ENCODE measurements around the gene RAD51B.
"Not testable (repeated sequence)": the region's sequence is repeated elsewhere in the genome, so short reads cannot be mapped to it uniquely, and the experiment has no call there.

RAD51B gene

GRCh38 chr14:68109132-68109900 lies 289.7 kb downstream of the RAD51B start:
- no peaks in the 10 kb centered on the region for H3K9me3 Mint-ChIP-seq
- H3K27ac Mint-ChIP-seq: no peak overlapping the region
- no peaks in the 10 kb centered on the region for H3K27me3 Mint-ChIP-seq
- H3K4me1 Mint-ChIP-seq (ENCODE audit: low read depth): peaks cover 27% of the 10 kb centered on the region
- H3K4me3 Mint-ChIP-seq: no peak overlapping the region
- H3K36me3 Mint-ChIP-seq (ENCODE audit: low read depth): no peaks in the 10 kb centered on the region

DNA sequence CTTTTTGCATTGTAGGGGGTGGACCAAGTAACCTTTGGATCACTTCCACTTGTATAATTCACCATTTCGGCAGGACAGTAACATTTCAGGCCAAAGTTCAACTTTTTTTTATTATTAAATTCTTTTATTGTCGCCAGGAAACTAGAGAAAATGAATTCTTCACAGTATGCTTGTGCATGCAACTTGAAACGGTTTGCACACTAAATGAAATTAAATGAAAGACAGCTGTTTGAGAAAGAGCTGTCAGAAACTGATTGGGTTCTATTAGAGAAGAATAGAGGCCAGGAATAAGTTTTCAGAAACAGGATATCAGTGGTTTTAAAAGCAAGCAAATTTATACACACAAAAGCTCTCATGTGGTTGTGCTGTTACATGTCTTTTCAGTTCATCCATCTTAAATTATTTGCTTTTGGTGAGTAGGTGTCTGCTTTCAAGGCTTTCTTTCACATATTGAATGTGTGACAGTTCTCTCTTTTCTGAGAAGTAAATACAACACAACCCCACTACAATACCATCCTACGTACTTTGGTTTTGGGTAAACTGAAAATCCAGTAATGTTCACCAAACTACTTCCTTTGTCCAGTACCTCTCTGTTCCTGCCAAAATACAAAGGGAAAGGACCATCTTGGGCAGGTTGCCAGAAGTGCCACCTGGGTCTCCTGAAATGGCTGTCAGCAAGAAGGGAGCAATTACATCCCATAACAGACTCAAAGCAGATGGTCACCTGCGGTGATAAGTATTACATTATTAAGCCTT lies 291.7 kb downstream of the RAD51B start:
- Mint-ChIP-seq H3K9me3 (no peaks in the 10 kb centered on the region), H3K4me3 (no peak overlapping the region), H3K4me1 (ENCODE audit: low read depth) (peaks cover 27% of the 10 kb centered on the region), H3K27me3 (no peaks in the 10 kb centered on the region), H3K36me3 (ENCODE audit: low read depth) (no peaks in the 10 kb centered on the region), H3K27ac (no peak overlapping the region)

DNA sequence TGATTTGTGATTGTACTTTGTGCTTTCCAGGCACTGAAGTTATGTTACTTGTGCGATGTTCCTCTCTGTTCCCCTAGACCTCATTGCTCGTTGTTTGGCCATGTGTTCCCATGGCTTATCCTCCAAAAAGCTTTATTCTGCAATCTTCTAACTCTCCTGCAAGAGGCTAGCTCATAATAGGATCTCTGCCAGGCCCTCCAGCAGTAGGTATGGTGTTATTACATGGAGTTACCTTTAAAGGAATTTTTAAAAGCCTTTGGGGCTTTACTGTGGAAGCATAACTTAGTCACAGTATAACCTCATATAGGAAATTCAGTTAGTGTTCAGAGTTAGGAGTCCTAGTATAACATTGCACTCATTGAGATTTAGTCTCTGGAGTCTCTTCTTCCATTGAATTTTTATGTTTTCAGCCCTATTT lies 292.3 kb downstream of the RAD51B start:
- H3K36me3 Mint-ChIP-seq (ENCODE audit: low read depth): no peaks in the 10 kb centered on the region
- H3K4me1 Mint-ChIP-seq (ENCODE audit: low read depth): peaks cover 27% of the 10 kb centered on the region
- no peak overlapping the region for H3K27ac Mint-ChIP-seq
- no peaks in the 10 kb centered on the region for H3K27me3 Mint-ChIP-seq
- no peaks in the 10 kb centered on the region for H3K9me3 Mint-ChIP-seq
- no peak overlapping the region for H3K4me3 Mint-ChIP-seq

DNA sequence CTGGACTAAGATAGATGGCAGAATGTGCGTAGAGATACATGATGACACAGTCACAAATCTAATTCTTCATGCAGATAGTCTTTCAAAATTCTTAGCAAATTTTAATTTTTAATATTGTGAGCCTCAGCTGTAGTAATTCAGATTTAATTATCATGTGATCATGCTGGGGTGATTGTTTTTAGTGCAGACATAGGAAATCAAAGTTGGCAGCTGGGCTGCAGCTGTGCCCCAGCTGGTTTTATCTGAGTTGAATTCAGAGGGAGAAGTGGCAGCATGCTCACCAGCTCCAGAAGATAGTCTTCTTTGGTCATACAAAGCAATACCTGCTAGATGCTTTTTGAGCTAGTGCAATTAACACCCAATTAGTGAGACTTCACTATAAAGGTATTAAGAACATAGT lies 292.9 kb downstream of the RAD51B start:
- Mint-ChIP-seq H3K4me3 (no peak overlapping the region), H3K36me3 (ENCODE audit: low read depth) (no peaks in the 10 kb centered on the region), H3K9me3 (no peaks in the 10 kb centered on the region), H3K27ac (no peak overlapping the region), H3K4me1 (ENCODE audit: low read depth) (peaks cover 27% of the 10 kb centered on the region), H3K27me3 (no peaks in the 10 kb centered on the region)

GRCh38 chr14:68113343-68113930 lies 293.9 kb downstream of the RAD51B start:
- Mint-ChIP-seq H3K27ac (no peak overlapping the region), H3K36me3 (ENCODE audit: low read depth) (peaks cover 3% of the 10 kb centered on the region), H3K4me3 (no peak overlapping the region), H3K9me3 (no peaks in the 10 kb centered on the region), H3K27me3 (no peaks in the 10 kb centered on the region), H3K4me1 (ENCODE audit: low read depth) (peaks cover 27% of the 10 kb centered on the region)

DNA sequence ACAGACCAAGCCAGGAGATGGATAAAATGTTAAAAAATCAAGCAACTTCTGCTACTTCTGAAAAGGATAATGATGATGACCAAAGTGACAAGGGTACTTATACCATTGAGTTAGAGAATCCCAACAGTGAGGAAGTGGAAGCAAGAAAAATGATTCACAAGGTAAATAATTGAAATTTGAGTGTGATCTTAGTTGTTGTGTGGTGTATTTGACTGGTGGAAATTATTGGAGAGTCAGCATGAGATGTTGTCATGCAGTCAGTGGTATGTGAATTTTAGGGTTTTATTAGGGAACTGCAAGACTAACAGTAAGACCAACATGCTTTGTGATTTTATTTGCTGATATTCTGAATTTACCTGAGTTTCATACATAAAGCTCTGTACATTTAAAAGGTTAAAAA lies 296.4 kb downstream of the RAD51B start:
- not testable (repeated sequence) for H3K27me3 Mint-ChIP-seq; H3K4me1 Mint-ChIP-seq (ENCODE audit: low read depth); H3K9me3 Mint-ChIP-seq; H3K27ac Mint-ChIP-seq; H3K4me3 Mint-ChIP-seq
- peaks cover 10% of the 10 kb centered on the region for H3K36me3 Mint-ChIP-seq (ENCODE audit: low read depth)

GRCh38 chr14:68122651-68123050 lies 303.1 kb downstream of the RAD51B start:
- H3K9me3 Mint-ChIP-seq: peaks cover 4% of the 10 kb centered on the region
- H3K4me1 Mint-ChIP-seq (ENCODE audit: low read depth): peaks cover 13% of the 10 kb centered on the region
- H3K4me3 Mint-ChIP-seq: no peak overlapping the region
- H3K27me3 Mint-ChIP-seq: no peaks in the 10 kb centered on the region
- no peak overlapping the region for H3K27ac Mint-ChIP-seq
- peaks cover 19% of the 10 kb centered on the region for H3K36me3 Mint-ChIP-seq (ENCODE audit: low read depth)

- H3K4me3 Mint-ChIP-seq: no peak overlapping the region
- H3K27me3 Mint-ChIP-seq: no peaks in the 10 kb centered on the region
- H3K4me1 Mint-ChIP-seq (ENCODE audit: low read depth): peaks cover 13% of the 10 kb centered on the region
- H3K36me3 Mint-ChIP-seq (ENCODE audit: low read depth): peaks cover 9% of the 10 kb centered on the region
- H3K27ac Mint-ChIP-seq: no peak overlapping the region
- peaks cover 4% of the 10 kb centered on the region for H3K9me3 Mint-ChIP-seq
These were observed 304.5 kb downstream of the RAD51B start for GRCh38 chr14:68124050-68124449.

DNA sequence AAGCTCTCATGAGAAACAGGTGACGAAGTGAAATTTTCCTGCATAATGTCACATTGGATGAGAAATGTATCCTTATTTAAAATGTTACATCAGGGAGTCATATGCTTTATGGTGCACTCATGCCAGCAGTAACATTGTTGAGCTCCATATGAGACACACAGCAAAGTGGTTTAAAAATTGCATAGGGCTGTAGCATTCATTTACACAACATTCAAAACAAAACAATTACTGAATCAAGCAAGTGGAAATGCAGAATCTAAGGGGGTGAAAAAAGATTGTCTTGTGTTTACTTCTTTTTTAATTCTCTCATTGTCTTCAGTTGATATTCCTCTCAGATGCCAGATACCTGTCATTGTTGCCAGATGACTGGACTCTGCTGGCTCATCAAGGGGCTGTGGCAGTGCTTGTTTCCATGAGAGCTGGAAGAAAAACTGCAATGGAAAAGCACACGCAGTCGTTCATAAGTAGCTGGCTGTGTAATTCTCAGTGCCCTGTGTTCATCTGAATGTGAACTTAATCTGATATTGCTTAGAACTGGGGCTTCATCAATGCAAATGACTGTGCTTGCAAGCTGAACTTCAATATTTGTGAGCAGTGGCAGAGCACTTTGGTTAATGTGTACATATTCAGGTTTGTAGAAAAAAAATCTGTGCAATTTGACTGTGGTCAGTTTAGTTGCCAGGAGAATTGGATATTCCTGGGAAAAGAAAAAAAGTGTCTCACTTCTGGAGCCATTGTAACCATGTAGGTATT lies 305.6 kb downstream of the RAD51B start:
- Mint-ChIP-seq H3K36me3 (ENCODE audit: low read depth) (peaks cover 8% of the 10 kb centered on the region), H3K27me3 (no peaks in the 10 kb centered on the region), H3K4me1 (ENCODE audit: low read depth) (peaks cover 13% of the 10 kb centered on the region), H3K4me3 (no peak overlapping the region), H3K9me3 (peaks cover 4% of the 10 kb centered on the region), H3K27ac (no peak overlapping the region)

- peaks cover 2% of the 10 kb centered on the region for H3K9me3 Mint-ChIP-seq
- peaks cover 7% of the 10 kb centered on the region for H3K36me3 Mint-ChIP-seq (ENCODE audit: low read depth)
- peaks cover 13% of the 10 kb centered on the region for H3K4me1 Mint-ChIP-seq (ENCODE audit: low read depth)
- no peak overlapping the region for H3K4me3 Mint-ChIP-seq
- no peaks in the 10 kb centered on the region for H3K27me3 Mint-ChIP-seq
- H3K27ac Mint-ChIP-seq: no peak overlapping the region
These were observed 307.6 kb downstream of the RAD51B start for GRCh38 chr14:68127166-68127565.

DNA sequence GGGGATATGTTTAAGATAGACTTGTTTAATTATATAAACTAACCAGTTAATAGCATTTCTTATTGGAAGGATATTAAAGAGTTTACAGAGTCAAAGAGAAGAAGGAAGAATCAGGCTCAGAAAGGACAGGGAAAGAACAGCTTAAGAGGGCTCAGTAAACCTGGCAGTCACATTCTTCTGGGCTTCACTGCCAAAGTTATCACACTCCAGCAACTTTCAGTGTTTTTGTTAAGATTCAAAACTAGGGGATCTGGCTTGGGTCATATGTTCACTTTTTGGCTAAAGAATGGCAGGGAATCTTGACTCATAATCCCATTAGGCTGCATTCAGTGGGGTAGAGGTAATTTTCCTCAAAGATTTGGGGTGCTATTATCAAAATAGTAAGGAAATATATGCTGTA lies 312.3 kb downstream of the RAD51B start:
- Mint-ChIP-seq H3K27me3 (no peaks in the 10 kb centered on the region), H3K4me3 (no peak overlapping the region), H3K27ac (no peak overlapping the region), H3K4me1 (ENCODE audit: low read depth) (no peaks in the 10 kb centered on the region), H3K36me3 (ENCODE audit: low read depth) (no peaks in the 10 kb centered on the region), H3K9me3 (no peaks in the 10 kb centered on the region)

DNA sequence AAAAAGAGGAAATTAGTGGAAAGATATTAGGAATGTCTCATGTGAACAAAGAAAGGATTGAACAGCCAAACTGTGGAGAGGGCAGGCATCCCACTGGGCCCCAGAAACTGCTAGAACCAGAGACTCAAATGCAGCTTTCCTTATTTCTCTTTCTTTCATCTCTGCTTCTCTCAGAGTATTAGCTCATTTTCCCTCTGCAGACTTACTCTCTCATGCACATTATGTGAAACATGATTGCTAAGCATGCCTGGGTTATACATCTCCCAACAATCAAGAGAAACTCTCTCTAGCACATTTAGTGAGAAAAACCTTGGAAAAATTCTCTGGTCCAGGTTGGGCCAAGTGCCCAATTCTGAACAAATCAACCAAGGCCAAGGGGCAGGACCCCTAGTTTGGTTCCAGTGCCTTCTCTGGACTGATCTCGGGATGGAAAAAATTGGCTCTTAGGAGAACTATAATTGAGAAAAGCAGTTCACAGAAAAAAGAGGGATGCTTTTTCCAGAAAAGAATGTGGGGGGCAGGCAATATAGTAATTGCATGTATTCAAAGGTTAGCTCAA lies 313.1 kb downstream of the RAD51B start:
- H3K27me3 Mint-ChIP-seq: no peaks in the 10 kb centered on the region
- H3K9me3 Mint-ChIP-seq: no peaks in the 10 kb centered on the region
- H3K27ac Mint-ChIP-seq: no peak overlapping the region
- H3K36me3 Mint-ChIP-seq (ENCODE audit: low read depth): no peaks in the 10 kb centered on the region
- no peaks in the 10 kb centered on the region for H3K4me1 Mint-ChIP-seq (ENCODE audit: low read depth)
- H3K4me3 Mint-ChIP-seq: no peak overlapping the region

DNA sequence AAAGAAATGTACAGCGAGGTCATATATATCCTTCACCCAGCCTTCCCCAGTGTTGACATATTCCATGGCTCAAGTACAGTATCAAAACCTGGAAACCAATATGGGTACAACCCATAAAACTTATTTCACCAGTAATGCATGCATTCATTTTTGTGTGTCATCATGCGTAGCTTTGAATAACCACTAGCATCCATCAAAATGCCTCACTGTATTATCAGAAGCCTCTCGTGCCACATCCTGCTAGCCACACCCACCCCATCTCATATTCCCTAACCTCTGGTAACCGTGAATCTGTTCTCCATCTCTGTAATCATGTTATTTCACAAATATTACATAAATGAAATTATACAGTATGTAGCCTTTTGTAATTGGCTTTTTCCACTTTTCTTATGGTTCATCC lies 314.3 kb downstream of the RAD51B start:
- Mint-ChIP-seq H3K27ac (no peak overlapping the region), H3K9me3 (no peaks in the 10 kb centered on the region), H3K27me3 (no peaks in the 10 kb centered on the region), H3K4me3 (no peak overlapping the region), H3K36me3 (ENCODE audit: low read depth) (no peaks in the 10 kb centered on the region), H3K4me1 (ENCODE audit: low read depth) (no peaks in the 10 kb centered on the region)

- H3K27ac Mint-ChIP-seq: no peak overlapping the region
- no peaks in the 10 kb centered on the region for H3K27me3 Mint-ChIP-seq
- H3K4me3 Mint-ChIP-seq: no peak overlapping the region
- no peaks in the 10 kb centered on the region for H3K36me3 Mint-ChIP-seq (ENCODE audit: low read depth)
- H3K4me1 Mint-ChIP-seq (ENCODE audit: low read depth): peaks cover 1% of the 10 kb centered on the region
- H3K9me3 Mint-ChIP-seq: no peaks in the 10 kb centered on the region
These were observed 315.4 kb downstream of the RAD51B start for GRCh38 chr14:68135028-68135427.

All from stimulated activated naive CD8-positive, alpha-beta T cell treated with anti-CD3 and anti-CD28 coated beads, Interleukin-15, Interleukin-2, amounts not matched to agents 100 ng/mL and 50 ng/mL, for 24 hours (primary cell).